Neuron (in vitro differentiated cells): ENCODE measurements around the gene LMF2.
"Not testable (repeated sequence)": the region's sequence is repeated elsewhere in the genome, so short reads cannot be mapped to it uniquely, and the experiment has no call there.

Experiments
- H2AFZ ChIP-seq: one replicate; pipeline ENCODE4 v1.6.1; 2013; ENCODE audit warnings: low read depth, mild to moderate bottlenecking, inconsistent platforms, low read length, moderate library complexity
- H3K27me3 ChIP-seq: one replicate; pipeline ENCODE4 v1.6.1; 2013; ENCODE audit warnings: low read length; ENCODE audit not compliant: insufficient read depth
- H3K36me3 ChIP-seq: one replicate; pipeline ENCODE4 v1.6.1; 2013; ENCODE audit warnings: low read length; ENCODE audit not compliant: insufficient read depth
- H3K4me1 ChIP-seq: one replicate; pipeline ENCODE4 v1.6.1; 2013; ENCODE audit warnings: low read length; ENCODE audit not compliant: insufficient read depth
- H3K4me3 ChIP-seq: 2 replicates; pipeline ENCODE4 v1.5.1; 2013; ENCODE audit warnings: mild to moderate bottlenecking, low read length, moderate library complexity
- H3K9me3 ChIP-seq: one replicate; pipeline ENCODE4 v1.6.1; 2013; ENCODE audit warnings: low read length

LMF2 gene

DNA sequence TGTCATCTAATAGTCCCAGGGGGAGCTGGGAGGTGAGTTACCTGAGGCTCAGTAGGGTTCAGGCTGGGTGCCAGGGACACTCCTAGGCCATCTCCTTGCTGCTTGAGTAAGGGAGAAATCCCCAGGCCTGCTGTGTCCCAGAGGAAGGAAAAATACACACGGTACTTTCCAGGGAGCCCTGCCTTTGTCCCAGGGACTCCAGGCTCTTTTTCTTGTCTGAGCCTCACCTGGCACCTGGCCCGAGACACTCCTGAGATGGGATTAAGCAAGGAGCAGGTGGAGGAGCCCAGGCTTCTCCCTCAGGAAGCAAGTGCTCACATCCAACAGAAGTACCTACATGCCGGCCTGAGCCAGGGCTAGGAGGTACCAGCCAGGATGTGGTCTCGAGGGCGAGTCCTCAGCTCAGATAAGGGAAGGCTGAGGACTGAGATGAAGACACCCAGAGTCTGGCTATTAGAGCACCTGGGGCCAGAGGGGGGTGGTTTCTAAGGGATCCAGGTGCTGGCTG is 37.3 kb upstream of the LMF2 start:
- Histone ChIP-seq H3K36me3 (no peaks in the 10 kb centered on the region), H3K9me3 (no peaks in the 10 kb centered on the region), H2AFZ (no peak overlapping the region), H3K4me1 (no peaks in the 10 kb centered on the region), H3K27me3 (peaks cover 5% of the 10 kb centered on the region), H3K4me3 (no peak overlapping the region)

- Histone ChIP-seq H3K4me3 (no peak overlapping the region), H3K27me3 (peaks cover 5% of the 10 kb centered on the region), H3K9me3 (no peaks in the 10 kb centered on the region), H2AFZ (no peak overlapping the region), H3K4me1 (no peaks in the 10 kb centered on the region), H3K36me3 (no peaks in the 10 kb centered on the region)
Measured at GRCh38 chr22:50544078-50544745, 36.7 kb upstream of the LMF2 start.

DNA sequence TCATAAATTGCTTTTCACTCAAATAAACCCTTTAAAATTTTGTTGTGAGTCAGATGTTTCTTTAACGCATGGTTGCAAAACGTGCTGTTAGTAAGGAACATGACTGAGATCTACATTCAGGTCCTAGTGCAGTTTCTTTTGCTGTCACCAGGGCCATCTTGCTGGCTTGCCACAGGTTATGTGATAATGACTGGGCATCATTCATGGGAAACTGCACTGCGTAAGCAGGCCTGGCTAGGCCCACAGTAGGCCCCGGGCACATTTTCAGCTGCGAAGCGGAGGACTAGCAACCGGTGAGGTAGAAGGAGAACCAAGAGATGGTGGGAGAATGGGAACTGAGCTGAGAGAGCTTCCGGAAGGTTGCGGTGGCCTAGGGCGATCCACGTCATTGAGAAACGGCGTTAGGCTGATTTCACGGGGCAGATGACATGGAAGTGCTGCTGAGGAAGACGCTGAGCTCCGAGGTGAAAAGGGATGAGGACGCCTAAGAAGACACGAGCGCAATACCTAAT is 35.0 kb upstream of the LMF2 start:
- no peak overlapping the region for H2AFZ ChIP-seq
- peaks cover 5% of the 10 kb centered on the region for H3K27me3 ChIP-seq
- no peak overlapping the region for H3K4me3 ChIP-seq
- no peaks in the 10 kb centered on the region for H3K9me3 ChIP-seq
- H3K36me3 ChIP-seq: no peaks in the 10 kb centered on the region
- H3K4me1 ChIP-seq: no peaks in the 10 kb centered on the region

GRCh38 chr22:50541667-50542026 is 34.1 kb upstream of the LMF2 start:
- not testable (repeated sequence) for H3K27me3 ChIP-seq, H3K36me3 ChIP-seq, H2AFZ ChIP-seq, H3K9me3 ChIP-seq, H3K4me1 ChIP-seq, H3K4me3 ChIP-seq

DNA sequence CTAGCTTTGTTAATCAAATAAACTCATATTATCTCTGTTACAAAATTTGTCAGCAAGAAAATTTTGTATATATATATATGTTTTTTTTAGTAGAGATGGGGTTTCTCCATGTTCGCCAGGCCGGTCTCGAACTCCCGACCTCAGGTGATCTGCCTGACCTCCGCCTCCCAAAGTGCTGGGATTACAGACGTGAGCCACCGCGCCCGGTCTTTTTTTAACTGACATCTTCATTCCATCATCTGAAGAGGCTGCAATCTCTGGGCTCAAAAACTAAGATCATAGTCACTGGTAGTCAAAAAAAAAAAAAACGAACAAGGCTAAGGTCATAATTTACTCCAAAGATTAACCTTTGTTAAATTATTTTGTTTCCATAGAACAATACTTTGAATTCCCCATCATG is 32.9 kb upstream of the LMF2 start:
- H3K36me3 ChIP-seq: no peaks in the 10 kb centered on the region
- H3K4me1 ChIP-seq: no peaks in the 10 kb centered on the region
- peaks cover 5% of the 10 kb centered on the region for H3K27me3 ChIP-seq
- H3K9me3 ChIP-seq: no peaks in the 10 kb centered on the region
- H2AFZ ChIP-seq: no peak overlapping the region
- H3K4me3 ChIP-seq: no peak overlapping the region

GRCh38 chr22:50537765-50538164 is 30.3 kb upstream of the LMF2 start:
- Histone ChIP-seq H2AFZ (no peak overlapping the region), H3K4me1 (peaks cover 2% of the 10 kb centered on the region), H3K9me3 (no peaks in the 10 kb centered on the region), H3K4me3 (no peak overlapping the region), H3K27me3 (no peaks in the 10 kb centered on the region), H3K36me3 (no peaks in the 10 kb centered on the region)

GRCh38 chr22:50536226-50536625 is 28.7 kb upstream of the LMF2 start:
- Histone ChIP-seq H3K4me3 (no peak overlapping the region), H3K4me1 (peaks cover 9% of the 10 kb centered on the region), H3K27me3 (peaks cover 3% of the 10 kb centered on the region), H3K36me3 (no peaks in the 10 kb centered on the region), H2AFZ (no peak overlapping the region), H3K9me3 (no peaks in the 10 kb centered on the region)

GRCh38 chr22:50535113-50535512 is 27.6 kb upstream of the LMF2 start:
- no peaks in the 10 kb centered on the region for H3K36me3 ChIP-seq
- H3K4me3 ChIP-seq: no peak overlapping the region
- no peak overlapping the region for H2AFZ ChIP-seq
- H3K9me3 ChIP-seq: peaks cover 7% of the 10 kb centered on the region
- peaks cover 7% of the 10 kb centered on the region for H3K27me3 ChIP-seq
- H3K4me1 ChIP-seq: peaks cover 9% of the 10 kb centered on the region

GRCh38 chr22:50533856-50534711 is 26.6 kb upstream of the LMF2 start:
- H3K9me3 ChIP-seq: peaks cover 14% of the 10 kb centered on the region
- H2AFZ ChIP-seq, H3K4me1 ChIP-seq, H3K4me3 ChIP-seq, H3K27me3 ChIP-seq, H3K36me3 ChIP-seq: not testable (repeated sequence)

GRCh38 chr22:50532824-50533796 is 25.6 kb upstream of the LMF2 start:
- H3K4me1 ChIP-seq: peaks cover 9% of the 10 kb centered on the region
- H3K9me3 ChIP-seq: peaks cover 15% of the 10 kb centered on the region
- peak overlapping the region; percentile 67 for H3K4me3 ChIP-seq
- H3K36me3 ChIP-seq: no peaks in the 10 kb centered on the region
- H3K27me3 ChIP-seq: peaks cover 7% of the 10 kb centered on the region
- peak overlapping the region; percentile 80 for H2AFZ ChIP-seq

DNA sequence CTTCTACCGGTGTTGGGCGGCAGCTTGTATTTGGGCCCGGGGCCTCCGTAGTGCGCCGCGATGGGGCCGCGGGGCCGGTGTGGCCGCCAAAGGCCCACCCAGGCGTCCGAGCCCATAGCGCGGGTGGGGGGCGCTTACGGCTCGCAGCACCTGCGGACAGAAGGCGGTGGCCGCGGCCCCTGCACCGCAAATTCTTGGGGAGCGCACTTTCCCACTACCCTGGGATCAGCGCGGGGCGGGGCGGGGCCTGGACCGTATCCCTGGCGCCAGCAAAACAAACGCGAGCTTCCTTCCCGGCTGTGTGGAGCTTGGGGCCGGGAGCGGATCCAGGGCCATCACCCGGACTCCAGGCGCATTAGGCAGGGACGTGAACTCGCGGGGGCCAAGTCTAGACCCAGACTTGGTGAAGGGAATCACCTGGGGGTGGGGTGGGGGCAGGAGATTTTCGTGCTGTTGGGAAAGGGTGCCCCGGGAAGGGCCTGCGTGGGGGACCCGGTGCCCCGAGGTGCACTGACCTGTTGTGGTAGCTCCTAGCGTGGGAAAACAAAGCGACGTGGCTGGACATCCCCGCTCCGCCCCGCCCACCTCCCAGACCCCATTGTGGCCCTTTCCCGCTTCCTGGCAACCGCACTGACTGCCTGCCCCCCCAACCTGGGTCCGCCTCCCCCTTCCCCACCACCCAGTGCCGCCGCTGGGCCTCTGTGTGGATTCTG is 24.6 kb upstream of the LMF2 start:
- Histone ChIP-seq H3K4me1 (peaks cover 9% of the 10 kb centered on the region), H3K36me3 (no peaks in the 10 kb centered on the region), H2AFZ (peak overlapping the region; percentile 80), H3K9me3 (peaks cover 15% of the 10 kb centered on the region), H3K4me3 (peak overlapping the region; percentile 67), H3K27me3 (peaks cover 7% of the 10 kb centered on the region)

- H3K9me3 ChIP-seq: peaks cover 15% of the 10 kb centered on the region
- H3K4me3 ChIP-seq: peak overlapping the region; percentile 67
- peaks cover 13% of the 10 kb centered on the region for H3K4me1 ChIP-seq
- peak overlapping the region; percentile 80 for H2AFZ ChIP-seq
- H3K27me3 ChIP-seq: peaks cover 7% of the 10 kb centered on the region
- no peaks in the 10 kb centered on the region for H3K36me3 ChIP-seq
Measured at GRCh38 chr22:50531546-50531961, 24.1 kb upstream of the LMF2 start.
